ENCODE results near the gene PSMB3. TPM values are rescaled to one million over a fixed set of nuclear protein-coding genes. Genes with fewer than 3 reads are reported as not detected.

Gene PSMB3
- total RNA-seq, 1 experiment from 2014 or later: 233 TPM

GRCh38 chr17:38731526-38732294 lies 20.8 kb upstream of the PSMB3 start:
- ATAC-seq (no peak), DNase-seq (ENCODE audit: low read depth, low spot score) (no peak)
- CTCF ChIA-PET: no interaction called here
- Histone ChIP-seq H3K4me3 (ENCODE audit: low read depth in 2 of 2, low read length in 2 of 2) (peak overlapping the region; percentile 69 to 83), H3K27ac (ENCODE audit: low read length) (peak overlapping the region; percentile 90), H3K9me3 (ENCODE audit: control insufficient read depth, insufficient read depth, low read depth, low read length) (no peaks in the 10 kb centered on the region), H3K36me3 (ENCODE audit: control insufficient read depth, insufficient read depth, low read length) (no peaks in the 10 kb centered on the region; the same call in 1 of the 2 replicates), H3K4me1 (ENCODE audit: control insufficient read depth, insufficient read depth, low read length) (peaks cover 39% of the 10 kb centered on the region), H3K27me3 (ENCODE audit: control insufficient read depth, insufficient read depth, low read length) (no peaks in the 10 kb centered on the region)
- POLR2A ChIA-PET: no interaction called here
- no peak for TF ChIP-seq SIN3A (IDR thresholded peaks at IDR 0.05; ENCODE audit: borderline replicate concordance, insufficient read depth, low read depth, low read length)
- no peak for TF ChIP-seq TCF7L2 (IDR thresholded peaks at IDR 0.05; ENCODE audit: low read depth, low read length)
- TF ChIP-seq, protein P1, sequence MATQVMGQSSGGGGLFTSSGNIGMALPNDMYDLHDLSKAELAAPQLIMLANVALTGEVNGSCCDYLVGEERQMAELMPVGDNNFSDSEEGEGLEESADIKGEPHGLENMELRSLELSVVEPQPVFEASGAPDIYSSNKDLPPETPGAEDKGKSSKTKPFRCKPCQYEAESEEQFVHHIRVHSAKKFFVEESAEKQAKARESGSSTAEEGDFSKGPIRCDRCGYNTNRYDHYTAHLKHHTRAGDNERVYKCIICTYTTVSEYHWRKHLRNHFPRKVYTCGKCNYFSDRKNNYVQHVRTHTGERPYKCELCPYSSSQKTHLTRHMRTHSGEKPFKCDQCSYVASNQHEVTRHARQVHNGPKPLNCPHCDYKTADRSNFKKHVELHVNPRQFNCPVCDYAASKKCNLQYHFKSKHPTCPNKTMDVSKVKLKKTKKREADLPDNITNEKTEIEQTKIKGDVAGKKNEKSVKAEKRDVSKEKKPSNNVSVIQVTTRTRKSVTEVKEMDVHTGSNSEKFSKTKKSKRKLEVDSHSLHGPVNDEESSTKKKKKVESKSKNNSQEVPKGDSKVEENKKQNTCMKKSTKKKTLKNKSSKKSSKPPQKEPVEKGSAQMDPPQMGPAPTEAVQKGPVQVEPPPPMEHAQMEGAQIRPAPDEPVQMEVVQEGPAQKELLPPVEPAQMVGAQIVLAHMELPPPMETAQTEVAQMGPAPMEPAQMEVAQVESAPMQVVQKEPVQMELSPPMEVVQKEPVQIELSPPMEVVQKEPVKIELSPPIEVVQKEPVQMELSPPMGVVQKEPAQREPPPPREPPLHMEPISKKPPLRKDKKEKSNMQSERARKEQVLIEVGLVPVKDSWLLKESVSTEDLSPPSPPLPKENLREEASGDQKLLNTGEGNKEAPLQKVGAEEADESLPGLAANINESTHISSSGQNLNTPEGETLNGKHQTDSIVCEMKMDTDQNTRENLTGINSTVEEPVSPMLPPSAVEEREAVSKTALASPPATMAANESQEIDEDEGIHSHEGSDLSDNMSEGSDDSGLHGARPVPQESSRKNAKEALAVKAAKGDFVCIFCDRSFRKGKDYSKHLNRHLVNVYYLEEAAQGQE (IDR thresholded peaks at IDR 0.05; ENCODE audit: insufficient read depth in 1 of 2, low read depth in 2 of 2, low read length in 1 of 2): no peak
- TF ChIP-seq CTCF (IDR thresholded peaks at IDR 0.05): no peak
- TF ChIP-seq POLR2AphosphoS5 (IDR thresholded peaks at IDR 0.05; ENCODE audit: low read depth, low read length): no peak
- in situ Hi-C loops (cut with HindIII; ENCODE audit: low pct_unique_long_range_greater_than_20kb, low sequenced_read_pairs): no loop called here
- intact Hi-C loops (cut with micrococcal nuclease; ENCODE audit: unreplicated experiment): loop anchor here (5.0 kb wide), 1 partner anchor 54 kb away; no protein-coding TSS in a partner anchor
- BruUV-seq (replicated peaks): no TSS peak

DNA sequence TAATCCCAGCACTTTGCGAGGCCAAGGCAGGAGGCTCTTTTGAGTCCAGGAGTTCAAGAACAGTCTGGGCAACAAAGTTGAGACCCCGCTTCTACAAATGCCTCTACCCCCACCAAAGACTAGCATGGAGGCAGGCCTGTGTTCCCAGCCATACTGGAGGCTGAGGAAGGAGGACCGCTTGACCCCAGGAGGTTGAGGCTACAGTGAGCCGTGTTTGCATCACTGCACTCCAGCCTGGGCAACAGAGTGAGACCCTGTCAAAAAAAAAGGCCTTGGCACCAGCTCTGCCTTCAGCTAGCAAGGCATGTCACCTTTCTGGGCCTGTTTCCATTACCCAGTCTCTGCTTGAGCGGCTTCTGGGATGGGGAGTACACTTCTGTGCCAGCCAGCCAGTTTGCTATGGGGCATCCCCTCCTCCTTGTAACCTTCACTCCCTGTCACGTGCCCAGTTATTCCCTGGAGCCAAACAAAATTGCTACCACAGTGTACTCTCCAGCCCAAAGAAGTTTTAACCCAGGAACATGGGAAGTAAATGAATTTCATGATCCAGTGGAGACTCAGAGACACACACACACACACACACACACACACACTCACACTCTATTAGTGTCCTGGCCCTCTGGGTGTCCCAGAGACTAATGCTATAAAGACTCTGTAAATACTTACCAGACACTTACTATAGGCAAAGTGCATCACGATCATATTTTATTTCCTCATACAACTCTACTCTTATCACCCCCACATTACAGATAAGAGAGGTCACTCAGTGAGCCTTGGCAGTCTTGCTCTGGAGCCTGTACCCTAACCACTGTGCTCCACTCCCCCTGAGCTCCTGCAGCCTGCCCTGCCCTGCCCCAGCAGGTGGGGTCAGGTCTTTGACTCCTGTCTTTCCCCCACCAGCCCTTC lies 19.9 kb upstream of the PSMB3 start:
- POLR2A ChIA-PET: no interaction called here
- in situ Hi-C loops (cut with HindIII; ENCODE audit: low pct_unique_long_range_greater_than_20kb, low sequenced_read_pairs): no loop called here
- BruUV-seq (replicated peaks): no TSS peak
- CTCF ChIA-PET: no interaction called here
- ATAC-seq (no peak), DNase-seq (ENCODE audit: low read depth, low spot score) (no peak)
- Histone ChIP-seq H3K27me3 (ENCODE audit: control insufficient read depth, insufficient read depth, low read length) (no peaks in the 10 kb centered on the region), H3K4me3 (ENCODE audit: low read depth in 2 of 2, low read length in 2 of 2) (no peak overlapping the region), H3K9me3 (ENCODE audit: control insufficient read depth, insufficient read depth, low read depth, low read length) (no peaks in the 10 kb centered on the region), H3K36me3 (ENCODE audit: control insufficient read depth, insufficient read depth, low read length) (no peaks in the 10 kb centered on the region; the same call in 1 of the 2 replicates), H3K27ac (ENCODE audit: low read length) (peak overlapping the region; percentile 23), H3K4me1 (ENCODE audit: control insufficient read depth, insufficient read depth, low read length) (peaks cover 39% of the 10 kb centered on the region)
- TF ChIP-seq SIN3A (IDR thresholded peaks at IDR 0.05; ENCODE audit: borderline replicate concordance, insufficient read depth, low read depth, low read length): no peak
- TF ChIP-seq POLR2AphosphoS5 (IDR thresholded peaks at IDR 0.05; ENCODE audit: low read depth, low read length): no peak
- no peak for TF ChIP-seq TCF7L2 (IDR thresholded peaks at IDR 0.05; ENCODE audit: low read depth, low read length)
- TF ChIP-seq, protein P1 (IDR thresholded peaks at IDR 0.05; ENCODE audit: insufficient read depth in 1 of 2, low read depth in 2 of 2, low read length in 1 of 2): no peak
- no peak for TF ChIP-seq CTCF (IDR thresholded peaks at IDR 0.05)
- intact Hi-C loops (cut with micrococcal nuclease; ENCODE audit: unreplicated experiment): loop anchor here (5.0 kb wide), 1 partner anchor 55 kb away; no protein-coding TSS in a partner anchor
